Activated naive CD4-positive, alpha-beta T cell (primary cell): ENCODE measurements around the gene NOS1AP.

ENCODE experiments used
- DNase-seq, 4 experiments: peaks; one replicate each; lab custom pipeline; 2025; lab: John Stamatoyannopoulos, UW

Gene NOS1AP

DNA sequence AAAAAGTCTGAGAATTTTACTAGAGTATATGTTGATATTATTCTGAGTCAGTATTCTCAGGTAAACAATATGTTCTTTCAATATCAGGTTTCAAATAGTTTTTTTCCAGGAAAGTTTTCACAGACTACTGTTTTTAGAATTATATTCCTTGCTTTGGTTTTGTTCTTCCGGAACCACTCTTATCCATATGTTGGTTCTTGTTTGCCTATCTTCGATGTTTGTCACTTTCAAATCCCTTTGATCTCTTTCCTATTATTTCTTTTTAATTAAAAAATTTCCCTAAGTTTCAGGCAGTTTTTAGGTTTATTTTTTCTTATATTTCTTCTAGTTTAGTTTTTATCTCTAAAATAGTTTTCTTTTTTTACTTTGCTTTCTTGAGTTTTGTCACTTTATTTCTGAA is 20.9 kb downstream of the NOS1AP start:
- no peak for DNase-seq

DNA sequence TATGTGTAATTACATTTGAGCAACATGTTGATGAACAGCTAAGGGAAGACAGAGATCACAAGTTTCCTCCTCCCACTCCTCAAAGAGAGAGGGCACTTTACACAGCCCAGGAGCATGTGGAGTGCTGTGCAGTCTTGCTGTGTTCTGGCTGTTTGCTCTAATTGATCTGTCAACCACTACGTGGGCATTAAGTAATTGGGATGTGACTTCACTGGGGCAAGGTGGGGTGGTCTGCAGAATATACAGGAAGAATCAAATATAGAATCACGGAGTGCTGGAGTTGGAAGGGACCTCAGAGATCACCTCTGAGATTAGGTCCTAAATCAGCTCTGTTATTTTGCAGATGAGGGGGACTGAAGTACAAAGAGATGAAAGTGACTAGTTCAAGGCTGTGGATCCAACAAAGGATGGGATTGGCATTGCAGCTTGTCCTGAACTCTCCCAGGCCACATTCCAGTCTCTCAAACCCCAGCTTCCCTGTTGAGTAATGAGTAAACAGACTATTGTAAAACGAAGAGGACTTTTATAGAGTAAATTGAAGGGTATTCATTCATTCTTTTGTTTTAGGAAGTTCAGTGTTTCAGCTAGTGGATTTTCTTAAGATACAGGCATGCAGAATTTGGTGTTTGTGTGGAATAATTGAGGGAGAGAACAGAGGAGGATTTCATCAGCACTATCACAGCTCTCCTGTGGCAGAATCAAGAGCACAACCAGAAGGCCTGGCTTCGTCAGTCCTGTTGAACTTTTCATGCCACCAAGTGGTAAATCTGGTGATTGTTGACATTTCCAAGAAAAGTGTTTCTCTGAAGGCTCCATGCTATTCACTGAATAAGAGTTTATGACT is 22.4 kb downstream of the NOS1AP start:
- DNase-seq, result no peak

DNA sequence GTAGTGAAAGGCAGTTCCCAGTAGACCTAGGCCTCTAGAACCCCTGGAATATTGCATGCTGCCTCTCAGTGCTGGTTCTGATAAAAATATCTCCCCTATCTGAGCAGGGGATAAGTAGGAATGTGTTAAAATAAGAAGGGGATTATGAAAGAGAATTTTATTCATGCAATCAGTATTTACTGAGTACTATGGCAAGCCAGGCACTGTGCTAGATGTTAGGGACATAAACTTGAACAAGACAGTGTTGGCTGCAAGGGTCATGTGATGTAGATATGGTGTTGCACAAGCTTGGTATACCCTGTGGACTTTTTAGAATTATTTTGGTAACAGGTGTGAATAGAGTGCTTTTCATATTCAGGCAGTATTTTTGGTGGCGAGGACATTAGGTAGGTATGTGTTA is 23.6 kb downstream of the NOS1AP start:
- DNase-seq, result no peak

DNA sequence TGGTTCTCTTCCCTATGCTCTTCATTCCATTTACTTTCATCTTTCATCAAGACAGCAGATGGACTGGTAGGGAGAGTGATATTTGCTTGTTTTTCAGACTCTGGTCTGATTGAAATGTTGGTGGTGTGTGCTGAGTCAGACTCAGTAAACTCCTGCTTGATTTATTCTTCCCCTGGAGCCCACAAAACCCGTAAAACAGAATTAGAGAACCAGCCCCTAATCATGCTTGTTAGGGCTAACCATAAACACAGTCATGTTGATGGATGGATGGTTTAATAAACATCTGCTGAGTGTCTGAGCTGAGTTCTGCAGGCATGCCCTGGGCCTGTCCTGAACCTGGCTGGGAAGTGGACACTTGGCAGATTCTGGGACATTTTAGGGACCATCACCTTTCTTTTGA is 24.8 kb downstream of the NOS1AP start:
- DNase-seq, result no peak

DNA sequence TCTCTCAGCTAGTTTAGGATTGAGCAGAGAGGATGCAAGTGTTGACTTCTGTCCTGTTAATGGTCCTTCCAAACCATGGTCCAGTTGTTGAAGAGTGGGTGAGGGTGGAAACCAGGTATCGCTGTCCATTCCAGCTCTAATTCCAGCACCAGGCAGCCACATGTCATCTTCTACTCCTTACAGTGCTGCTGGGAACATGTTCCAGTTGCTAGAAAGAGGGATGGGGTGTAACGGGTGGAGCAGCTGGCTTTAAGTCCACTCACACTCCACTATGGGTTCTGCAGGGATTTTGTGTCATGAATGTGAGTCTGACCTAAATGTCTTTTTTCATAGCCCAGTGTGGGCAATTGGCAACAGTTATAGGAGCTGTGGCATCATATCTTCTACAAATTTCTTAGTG is 25.2 kb downstream of the NOS1AP start:
- no peak for DNase-seq

DNA sequence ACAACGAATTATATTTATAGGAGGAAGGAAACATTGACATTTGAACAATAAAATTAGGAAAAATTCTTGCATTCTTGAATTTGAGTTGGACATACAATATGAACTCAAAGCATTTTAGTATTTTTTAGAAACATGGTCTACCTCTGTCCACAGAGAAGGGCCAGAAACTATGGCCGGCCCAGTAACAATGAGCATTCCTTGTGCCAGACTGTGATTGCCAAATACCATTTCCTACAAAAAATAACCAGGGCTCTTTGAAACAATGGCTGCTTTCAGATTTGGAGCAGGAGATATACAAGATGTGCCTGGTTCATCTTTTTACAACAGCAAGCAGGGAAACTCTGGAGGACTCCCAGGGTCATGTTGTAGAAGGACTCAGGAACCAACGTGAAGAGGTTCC is 38.4 kb downstream of the NOS1AP start:
- no peak for DNase-seq

DNA sequence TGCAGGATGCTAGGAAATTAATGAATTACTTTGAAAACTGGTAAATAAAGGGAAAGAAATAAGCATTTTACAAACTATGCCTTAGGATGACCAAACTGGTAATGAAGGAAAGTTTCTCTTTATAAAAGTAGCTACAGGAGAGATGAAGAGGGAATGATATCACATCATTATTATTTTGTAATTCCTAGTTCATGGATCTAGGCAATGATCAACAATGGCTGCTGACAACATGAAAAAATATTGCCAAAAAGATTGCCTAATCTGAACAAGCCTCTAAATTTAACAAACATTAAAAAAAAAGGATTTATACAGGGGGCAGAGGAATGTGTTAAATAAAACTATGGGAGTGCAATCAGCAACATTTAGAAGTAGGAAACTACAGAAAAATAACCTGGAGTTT is 38.9 kb downstream of the NOS1AP start:
- no peak for DNase-seq

DNA sequence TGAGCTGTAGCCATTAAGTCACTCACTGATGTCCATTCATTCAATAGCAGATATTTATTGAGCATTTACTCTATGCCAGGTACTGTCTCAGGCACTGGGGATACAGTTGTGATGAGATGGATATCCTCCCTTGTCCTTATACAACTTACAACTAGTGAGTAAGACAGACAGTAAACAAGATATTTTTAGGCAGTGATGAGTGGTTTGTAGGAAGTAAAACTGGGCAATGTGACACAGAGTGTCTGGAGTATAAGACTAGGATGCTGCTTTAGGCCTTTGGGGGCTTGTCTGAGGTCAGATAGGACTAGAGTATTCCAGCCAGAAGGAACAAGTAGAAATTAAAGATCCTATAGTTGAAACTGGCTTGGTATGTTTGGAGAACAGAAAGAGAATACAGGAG is 41.4 kb downstream of the NOS1AP start:
- no peak for DNase-seq

DNA sequence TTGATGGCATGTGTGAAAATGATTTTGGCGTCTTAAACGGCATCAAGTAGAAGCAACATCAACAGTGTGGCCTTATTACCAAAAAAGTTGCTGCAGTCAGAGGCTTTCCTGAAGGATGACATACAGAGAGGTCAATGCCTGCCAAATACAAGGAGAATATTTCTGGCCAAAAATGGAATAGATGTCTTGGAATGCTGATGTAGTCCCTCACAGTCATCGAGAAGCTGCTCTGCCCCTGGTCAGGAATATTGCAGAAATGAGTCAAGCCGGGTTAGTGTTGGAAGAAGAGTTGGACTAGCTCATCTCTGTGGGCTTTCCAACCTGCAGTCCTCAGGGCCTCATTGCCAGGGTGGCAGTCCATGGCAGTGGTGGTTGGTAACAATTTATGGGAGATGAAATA is 42.1 kb downstream of the NOS1AP start:
- DNase-seq, result no peak

DNA sequence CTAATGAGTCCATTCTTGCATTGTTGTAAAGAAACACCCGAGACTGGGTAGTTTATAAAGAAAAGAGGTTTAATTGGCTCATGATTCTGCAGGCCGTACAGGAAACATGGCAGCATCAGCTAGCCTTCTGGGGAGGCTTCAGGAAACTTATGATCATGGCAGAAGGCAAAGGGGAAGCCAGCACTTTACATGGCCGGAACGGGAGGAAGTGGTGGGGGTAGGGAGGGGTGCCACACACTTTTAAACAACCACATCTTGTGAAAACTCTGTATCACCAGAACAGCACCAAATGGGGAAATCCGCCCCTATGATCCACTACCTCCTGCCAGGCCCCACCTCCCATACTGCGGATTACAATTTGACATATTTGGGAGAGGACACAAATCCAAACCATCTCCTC is 43.9 kb downstream of the NOS1AP start:
- DNase-seq, result no peak

DNA sequence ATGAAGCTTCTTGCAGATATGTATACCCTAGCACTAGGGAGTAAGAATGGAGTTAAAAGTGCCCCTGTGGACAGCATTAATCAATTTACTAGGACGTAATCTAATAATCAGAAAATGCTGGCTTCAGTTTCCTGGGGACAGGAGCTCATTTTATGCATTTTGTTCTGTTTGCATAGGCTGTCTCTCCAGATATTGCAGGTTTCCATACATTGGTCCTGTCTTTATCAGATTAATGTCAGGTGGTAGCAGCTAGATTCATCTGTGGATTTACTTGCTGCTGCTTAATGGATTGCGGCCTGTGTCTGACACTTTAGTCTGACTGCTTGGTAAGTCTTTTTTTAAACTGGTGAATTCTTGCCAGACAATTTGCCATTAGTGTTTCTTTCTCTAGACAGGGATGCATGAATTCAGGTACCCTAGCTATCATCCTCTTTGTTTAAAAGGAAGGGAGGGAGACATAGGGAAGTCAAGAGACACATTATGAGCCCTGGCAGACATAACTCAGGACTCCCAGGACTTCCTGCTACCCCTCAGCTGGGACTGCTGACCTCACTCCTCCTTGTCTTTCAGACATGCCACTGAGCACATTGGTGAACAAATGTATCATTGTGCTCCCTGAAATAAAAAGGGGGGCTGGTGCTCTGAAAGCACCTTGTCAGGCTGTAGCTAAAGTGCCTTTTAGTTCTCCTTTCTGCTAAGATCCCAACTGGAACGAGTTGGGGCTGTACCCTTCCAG is 47.7 kb downstream of the NOS1AP start:
- no peak for DNase-seq

DNA sequence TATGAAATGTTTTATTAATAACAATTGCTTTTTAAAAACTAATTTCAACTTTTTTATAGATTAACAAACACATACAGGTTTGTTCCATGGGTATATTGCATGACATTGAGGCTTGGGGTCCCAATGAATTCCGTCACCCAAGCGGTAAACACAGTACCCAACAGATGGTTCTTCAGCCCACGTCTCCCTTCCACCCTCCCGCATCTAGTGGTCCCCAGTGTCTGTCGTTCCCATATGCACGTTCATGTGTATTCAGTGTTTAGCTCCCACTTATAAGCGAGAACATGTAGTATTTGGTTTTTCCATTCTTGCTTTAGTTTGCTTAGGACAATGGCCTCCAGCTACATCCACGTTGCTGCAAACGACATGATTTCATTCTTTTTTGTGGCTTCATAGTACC is 48.6 kb downstream of the NOS1AP start:
- DNase-seq, result no peak

DNA sequence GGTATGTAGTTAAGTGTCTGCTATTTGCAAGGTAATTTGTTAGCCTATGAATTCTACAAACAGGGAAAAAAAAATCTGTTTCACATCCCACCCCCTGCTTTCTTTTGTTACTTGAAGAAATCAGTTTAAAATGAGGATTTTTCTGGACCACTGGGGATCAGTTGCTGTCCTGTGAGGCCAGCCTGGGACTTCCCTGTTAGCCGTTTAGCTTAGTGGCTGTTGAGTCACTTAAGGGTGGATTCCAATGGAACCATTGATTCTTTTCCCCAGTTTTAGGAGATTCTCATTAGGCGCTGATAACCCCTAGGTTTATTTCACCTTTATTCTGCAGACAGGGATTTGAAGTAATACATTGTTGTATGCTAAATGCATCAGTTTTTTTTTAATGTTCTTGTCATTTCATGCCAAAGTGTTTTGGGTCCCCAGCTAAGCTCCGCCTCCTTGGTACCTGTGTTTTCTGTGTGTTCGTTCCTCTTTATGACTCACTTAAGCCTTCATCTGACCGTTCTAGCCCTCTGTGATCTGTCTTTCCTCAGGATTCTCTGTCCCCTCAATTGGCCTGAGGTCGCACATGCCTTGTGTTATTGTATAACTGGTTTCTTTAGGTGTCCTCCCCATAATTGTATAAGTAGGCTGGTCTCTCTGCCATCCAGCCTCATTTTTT is 59.3 kb downstream of the NOS1AP start:
- no peak for DNase-seq

DNA sequence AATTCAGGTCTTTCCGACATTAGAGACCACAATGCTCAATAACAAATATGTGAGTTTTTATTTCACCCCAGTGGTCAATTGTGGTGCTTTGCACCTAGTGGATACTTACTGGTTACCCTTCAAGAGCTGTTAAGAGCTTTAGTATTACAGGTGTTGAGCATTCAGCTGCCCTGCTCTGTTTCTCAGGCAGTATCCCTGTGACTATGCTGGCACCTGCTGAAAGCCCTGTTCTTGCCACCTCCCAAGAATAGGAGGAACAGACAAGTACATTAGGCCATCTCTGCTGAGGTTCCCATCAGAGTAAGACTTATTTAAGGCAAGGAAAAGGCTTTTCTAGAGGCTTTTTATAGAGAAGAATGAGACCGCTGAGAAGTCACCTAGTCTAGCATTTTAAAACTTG is 60.8 kb downstream of the NOS1AP start:
- no peak for DNase-seq

DNA sequence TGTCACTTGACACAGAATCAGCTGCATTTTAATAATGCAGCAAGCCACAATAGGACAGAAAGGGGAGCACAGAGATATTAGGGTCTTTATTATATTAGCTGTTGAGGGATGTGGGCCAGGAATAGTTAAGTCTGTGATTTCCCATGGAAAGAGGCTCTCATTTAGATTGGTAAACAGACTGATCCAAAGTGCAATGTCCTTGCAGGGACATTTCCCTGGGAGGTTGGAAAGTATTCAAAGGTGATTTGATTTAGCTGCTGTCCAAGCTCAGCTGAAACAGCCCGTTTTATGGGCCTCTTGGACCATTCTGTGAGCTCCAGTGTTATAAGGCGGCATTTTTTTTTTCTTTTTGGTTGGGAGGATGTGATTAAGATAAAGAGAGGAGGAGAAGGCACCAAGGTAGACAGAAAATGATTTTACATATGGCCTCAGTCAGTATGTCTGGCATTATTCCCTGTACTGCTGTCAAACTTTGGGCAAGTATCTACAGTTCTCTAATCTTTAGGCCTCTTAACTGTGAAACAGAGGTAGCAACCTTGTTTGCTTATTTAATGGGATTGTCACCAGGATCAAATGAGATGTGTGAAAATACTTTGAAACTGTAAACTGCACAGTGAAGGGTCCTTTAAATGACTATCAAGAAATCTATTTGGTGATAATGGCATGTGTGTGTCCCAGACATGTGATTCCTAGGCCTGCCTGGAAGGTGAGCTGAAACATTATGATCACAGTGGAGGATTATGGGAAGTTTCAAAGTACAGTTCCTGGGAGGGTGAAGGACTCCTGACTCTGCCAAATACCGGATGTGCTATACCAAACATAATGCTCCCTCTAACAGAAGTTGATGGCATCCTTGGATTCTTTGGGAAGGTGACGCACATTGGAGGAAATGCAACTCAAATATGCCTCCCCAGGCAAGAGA is 62.2 kb downstream of the NOS1AP start:
- no peak for DNase-seq

DNA sequence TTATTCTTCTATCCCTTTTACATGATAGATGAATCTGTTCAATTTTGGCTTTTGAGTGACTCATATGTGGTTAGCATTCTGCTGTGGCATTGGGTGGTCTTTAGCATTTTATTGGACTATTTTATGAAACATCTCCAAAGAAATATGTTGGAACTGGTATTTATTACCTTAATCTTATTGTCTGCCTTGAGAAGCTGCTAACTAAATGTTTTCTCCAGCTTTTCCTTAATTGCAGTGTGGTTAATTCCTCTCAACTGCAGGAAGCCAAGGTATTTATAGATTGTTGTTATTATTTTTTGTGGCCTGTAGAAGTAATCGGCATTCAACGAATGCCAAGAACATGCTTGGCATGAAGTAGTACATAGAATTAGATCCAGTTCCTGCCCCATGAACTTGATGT is 64.1 kb downstream of the NOS1AP start:
- DNase-seq, result no peak

DNA sequence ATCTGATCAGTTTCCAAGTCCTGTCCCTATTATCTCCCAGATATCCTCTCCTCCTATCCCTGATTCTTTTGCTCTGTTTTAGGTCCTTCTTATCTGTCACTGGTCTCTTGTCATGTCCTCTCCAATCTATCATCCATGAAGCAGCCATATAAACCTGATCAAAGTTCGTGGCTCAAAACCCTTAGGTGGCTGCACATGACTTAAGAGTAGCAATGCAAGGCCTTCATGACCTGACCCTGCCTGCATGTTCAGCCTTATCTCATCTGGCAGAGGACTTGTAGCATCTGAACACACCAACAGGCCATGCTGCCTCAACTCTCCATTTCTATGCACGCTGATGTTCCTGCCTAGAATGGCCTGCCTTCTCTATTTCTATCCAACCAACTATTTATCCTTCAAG is 65.2 kb downstream of the NOS1AP start:
- DNase-seq, result no peak

DNA sequence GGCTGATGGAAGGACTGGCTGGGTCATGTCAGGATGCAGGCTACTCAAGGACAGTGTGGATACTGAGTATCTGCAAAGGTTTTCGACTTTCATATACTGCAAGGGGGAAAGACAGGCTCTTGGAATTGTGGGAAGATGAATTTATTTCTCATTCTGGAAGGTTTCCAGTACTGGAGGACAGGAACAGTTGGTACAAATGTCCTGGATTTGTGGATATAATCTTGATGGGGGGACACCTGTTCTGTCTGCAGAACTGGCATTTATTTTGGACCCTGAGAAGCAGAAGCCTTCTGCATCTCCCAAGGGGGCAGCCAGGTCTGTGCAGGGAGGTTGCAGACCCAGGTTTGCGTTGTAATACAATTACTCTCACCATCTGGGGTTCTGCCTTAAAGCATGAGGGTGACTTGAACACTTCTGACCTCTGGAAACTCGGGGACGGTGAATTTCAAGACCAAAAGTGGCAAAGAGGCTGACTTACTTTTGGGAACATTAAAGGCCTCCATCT is 65.8 kb downstream of the NOS1AP start:
- DNase-seq, result no peak

DNA sequence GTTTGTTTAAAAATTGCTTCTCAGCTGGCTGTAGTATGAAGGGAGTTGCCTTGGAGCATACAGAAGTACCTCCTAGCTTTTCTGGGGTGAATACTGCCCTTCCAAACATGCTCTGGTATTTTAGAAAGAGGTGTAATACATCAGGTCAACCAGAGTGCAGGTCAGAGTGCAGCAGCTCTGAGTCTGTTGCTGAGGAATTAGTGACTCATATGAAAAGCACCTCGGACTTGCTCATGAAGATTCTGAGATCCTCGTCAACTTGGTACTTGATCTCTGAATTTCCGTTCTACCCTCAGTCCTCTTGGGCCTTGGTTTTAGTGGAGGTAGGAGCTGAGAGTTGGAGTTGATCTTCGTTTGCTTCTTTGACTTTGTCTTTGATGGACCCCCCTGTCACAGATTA is 67.3 kb downstream of the NOS1AP start:
- no peak for DNase-seq

DNA sequence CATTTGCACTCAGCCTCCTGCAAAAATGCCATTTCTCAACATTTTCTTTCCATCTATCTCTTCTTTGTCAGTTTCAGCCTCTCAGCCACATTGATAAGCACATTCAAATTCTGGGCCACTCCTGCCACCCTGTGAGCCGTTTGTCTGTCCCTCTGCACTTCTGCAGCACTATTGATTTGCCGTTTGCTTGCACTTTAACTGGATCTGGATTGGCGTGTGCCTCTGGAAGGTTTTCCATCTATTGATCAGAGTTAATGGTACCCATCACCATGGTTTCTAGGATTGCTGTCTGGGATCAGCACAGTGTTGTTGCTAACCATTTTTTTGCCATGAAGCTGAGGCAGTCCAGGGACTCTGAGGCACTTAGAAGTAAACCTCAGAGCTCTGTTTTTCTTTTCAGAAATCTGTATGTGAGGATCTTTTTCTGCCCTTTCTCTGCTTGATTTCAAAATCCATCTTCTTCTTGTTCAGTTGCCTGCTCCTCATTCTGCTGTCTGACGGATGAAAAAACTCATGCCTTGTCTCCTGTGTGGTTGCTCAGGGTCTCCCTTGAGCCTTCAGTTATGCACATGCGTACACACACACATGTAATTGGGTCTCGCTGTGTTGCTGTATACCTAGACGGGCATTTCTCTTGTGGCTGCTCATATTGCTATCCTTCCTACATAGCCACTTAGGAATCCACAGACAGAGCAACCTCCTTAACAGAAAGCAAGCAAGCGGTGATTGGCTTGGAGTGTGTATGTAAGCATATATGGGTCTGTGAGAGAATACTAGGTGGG is 67.9 kb downstream of the NOS1AP start:
- DNase-seq, result no peak

DNA sequence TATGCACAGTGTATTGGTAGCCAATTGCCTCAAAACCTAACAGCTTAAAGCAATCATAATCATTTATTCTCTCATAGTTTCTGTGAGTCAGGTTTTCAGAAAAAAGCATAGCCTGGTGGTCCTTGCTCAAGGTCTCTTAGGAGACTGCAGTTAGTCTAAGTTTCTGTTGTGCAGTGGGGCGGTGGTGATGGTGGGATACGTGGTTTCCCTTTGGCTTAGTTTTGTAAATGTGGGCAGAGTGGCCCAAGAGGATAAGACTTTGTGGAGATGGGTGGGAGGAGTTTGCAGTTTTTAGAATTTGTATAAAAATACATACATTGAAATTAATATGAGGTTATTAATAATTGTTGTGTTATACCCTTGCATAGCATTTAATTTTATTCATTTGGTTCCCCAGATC is 68.6 kb downstream of the NOS1AP start:
- DNase-seq, result no peak
